Keratinocyte (primary cell): ENCODE data around the gene NLGN4Y. TPM values are rescaled to one million over a fixed set of nuclear protein-coding genes. Genes with fewer than 3 reads are reported as not detected.

ENCODE experiments used
- DNase-seq: peaks from one replicate; pipeline ENCODE4 v3.0.0-alpha.2; 2011; ENCODE audit warnings: low read depth, missing footprints, low spot score
- FAIRE-seq: peaks from 2 replicates; lab custom pipeline; 2011; peaks lifted over from hg19 to GRCh38; lab: Jason Lieb, UNC
- H2AFZ ChIP-seq: 2 replicates; pipeline ENCODE4 v1.6.0; 2012; ENCODE audit warnings: low read length, control low read depth, inconsistent platforms; ENCODE audit not compliant: control insufficient read depth
- H3K27ac ChIP-seq: 2 replicates; pipeline ENCODE4 v1.5.1; 2011; ENCODE audit warnings: low read length; ENCODE audit not compliant: control insufficient read depth, insufficient read depth
- H3K27me3 ChIP-seq: 3 replicates; pipeline ENCODE4 v1.6.0; 2011; ENCODE audit warnings: low read length; ENCODE audit not compliant: control insufficient read depth, insufficient read depth; ENCODE audit errors: extremely low read depth
- H3K36me3 ChIP-seq, 2 experiments: 2 replicates in 1 of 2; 3 replicates in 1 of 2; pipeline ENCODE4 v1.5.1; 2011; ENCODE audit warnings: low read length in 2 of 2, mild to moderate bottlenecking in 1 of 2; ENCODE audit not compliant: control insufficient read depth in 2 of 2, insufficient read depth in 2 of 2; ENCODE audit errors: extremely low read depth in 1 of 2
- H3K4me1 ChIP-seq: 3 replicates; pipeline ENCODE4 v1.5.1; 2011; ENCODE audit warnings: low read length; ENCODE audit not compliant: control insufficient read depth, insufficient read depth; ENCODE audit errors: extremely low read depth
- H3K4me2 ChIP-seq: 3 replicates; pipeline ENCODE4 v1.6.0; 2011; ENCODE audit warnings: low read depth, low read length; ENCODE audit not compliant: control insufficient read depth, insufficient read depth; ENCODE audit errors: extremely low read depth
- H3K4me3 ChIP-seq, 3 experiments: fragments of 200-600 bp in 1 of 3; sonication (generic) in 1 of 3; 2 replicates in 2 of 3; 3 replicates in 1 of 3; pipeline ENCODE4 v1.5.1; 2011 to 2016; ENCODE audit warnings: low read length in 3 of 3, mild to moderate bottlenecking in 3 of 3, control low read depth in 2 of 3, inconsistent platforms in 1 of 3, low read depth in 1 of 3, mixed read lengths in 1 of 3, mixed run types in 1 of 3, moderate library complexity in 1 of 3; ENCODE audit not compliant: control insufficient read depth in 2 of 3, insufficient read depth in 2 of 3; ENCODE audit errors: extremely low read depth in 1 of 3
- H3K79me2 ChIP-seq: 2 replicates; pipeline ENCODE4 v1.6.0; 2012; ENCODE audit warnings: low read length; ENCODE audit not compliant: control insufficient read depth, insufficient read depth
- H3K9ac ChIP-seq: 3 replicates; pipeline ENCODE4 v1.6.0; 2011; ENCODE audit warnings: low read length; ENCODE audit not compliant: control insufficient read depth, insufficient read depth; ENCODE audit errors: extremely low read depth
- H3K9me1 ChIP-seq: 3 replicates; pipeline ENCODE4 v1.6.0; 2011; ENCODE audit warnings: low read length; ENCODE audit not compliant: control insufficient read depth, insufficient read depth; ENCODE audit errors: extremely low read depth
- H3K9me3 ChIP-seq: 2 replicates; pipeline ENCODE4 v1.5.1; 2012; ENCODE audit warnings: low read depth, low read length; ENCODE audit not compliant: control insufficient read depth
- H4K20me1 ChIP-seq: 3 replicates; pipeline ENCODE4 v1.6.0; 2011; ENCODE audit warnings: low read length; ENCODE audit not compliant: control insufficient read depth, insufficient read depth; ENCODE audit errors: extremely low read depth
- CTCF ChIP-seq, 3 experiments: IDR thresholded peaks in 1 of 3; conservative IDR thresholded peaks in 1 of 3; optimal IDR thresholded peaks in 1 of 3; 2 replicates in 2 of 3; 3 replicates in 1 of 3; pipeline versions ENCODE3 to v1.5.1; 2011; ENCODE audit warnings: low read length in 3 of 3, mild to moderate bottlenecking in 3 of 3, moderate library complexity in 2 of 3, control low read depth in 1 of 3, inconsistent platforms in 1 of 3; ENCODE audit not compliant: insufficient read depth in 2 of 3; ENCODE audit errors: extremely low read depth in 1 of 3
- EZH2 ChIP-seq: IDR thresholded peaks from one replicate; pipeline ENCODE4 v1.6.1; 2012; ENCODE audit warnings: inconsistent platforms, mild to moderate bottlenecking, low read length, moderate library complexity
- dilution Hi-C: fragments of 300-500 bp; cut with MboI; formaldehyde crosslinking; loops from one replicate; pipeline ENCODE4 v1.7.0; 2020; ENCODE audit warnings: low sequenced_read_pairs; ENCODE audit not compliant: extremely low pct_ligation_motif_present
- polyA plus RNA-seq, 5 experiments: library from polyadenylated mRNA; depleted of rRNA in 3 of 5; stranded (reverse) in 3 of 5; stranded (forward) in 1 of 5; unstranded in 1 of 5; fragments of >200 nt; gene quantifications; 1 replicate in 1 of 5; 2 replicates in 3 of 5; 3 replicates in 1 of 5; pipeline versions ENCODE4 v1.2.1 to v1.2.3, GENCODE V29; 2011 to 2012; ENCODE audit warnings: missing spikeins in 2 of 5, low read depth in 1 of 5, low replicate concordance in 1 of 5

The NLGN4Y gene
- polyA plus RNA-seq, 1 donor (not counting 4 experiments of a cell fraction or from before 2014, with no cell fraction given): not detected

- Histone ChIP-seq H2AFZ (no peak overlapping the region), H3K27me3 (no peaks in the 10 kb centered on the region), H3K79me2 (no peaks in the 10 kb centered on the region), H3K9ac (no peak overlapping the region), H3K4me3 (no peak overlapping the region), H3K9me1 (no peaks in the 10 kb centered on the region), H3K4me2 (no peak overlapping the region), H3K27ac (no peak overlapping the region), H3K4me1 (no peaks in the 10 kb centered on the region), H4K20me1 (no peaks in the 10 kb centered on the region), H3K36me3 (no peaks in the 10 kb centered on the region), H3K9me3 (no peaks in the 10 kb centered on the region)
- dilution Hi-C loops: no loop called here
- no peak for TF ChIP-seq EZH2
- TF ChIP-seq CTCF (optimal IDR thresholded peaks at IDR 0.05 in 1 of 3, IDR thresholded peaks at IDR 0.05 in 1 of 3, conservative IDR thresholded peaks at IDR 0.05 in 1 of 3; ENCODE audit: extremely low read depth in 1 of 3, insufficient read depth in 2 of 3, low read length in 3 of 3): no peak
- DNase-seq (no peak), FAIRE-seq (no peak)
Measured at GRCh38 chrY:14793674-14794073, 269.3 kb downstream of the NLGN4Y start.

- H3K27ac ChIP-seq: no peak overlapping the region
- FAIRE-seq (no peak), DNase-seq (no peak)
- no peaks in the 10 kb centered on the region for H3K4me1 ChIP-seq
- H3K27me3 ChIP-seq: no peaks in the 10 kb centered on the region
- no peaks in the 10 kb centered on the region for H3K9me1 ChIP-seq
- no peaks in the 10 kb centered on the region for H4K20me1 ChIP-seq
- no peak overlapping the region for H3K9ac ChIP-seq
- H3K4me3 ChIP-seq: no peak overlapping the region
- no peaks in the 10 kb centered on the region for H3K9me3 ChIP-seq
- H3K79me2 ChIP-seq: no peaks in the 10 kb centered on the region
- H3K4me2 ChIP-seq: no peak overlapping the region
- TF ChIP-seq CTCF (optimal IDR thresholded peaks at IDR 0.05 in 1 of 3, IDR thresholded peaks at IDR 0.05 in 1 of 3, conservative IDR thresholded peaks at IDR 0.05 in 1 of 3; ENCODE audit: extremely low read depth in 1 of 3, insufficient read depth in 2 of 3, low read length in 3 of 3): no peak
- TF ChIP-seq EZH2: no peak
- dilution Hi-C loops: no loop called here
- H3K36me3 ChIP-seq: no peaks in the 10 kb centered on the region
- no peak overlapping the region for H2AFZ ChIP-seq
Measured at GRCh38 chrY:14798010-14798409, 273.7 kb downstream of the NLGN4Y start.
